IMR-90 (cell line): ENCODE data around the gene PBOV1.

Experiments used
- BHLHE40 ChIP-seq: fragments of 150-350 bp; IDR thresholded peaks from 2 replicates; pipeline ENCODE4 v1.6.1; 2016; ENCODE audit warnings: mild to moderate bottlenecking, low read depth, low read length
- CHD1 ChIP-seq: IDR thresholded peaks from 2 replicates; pipeline ENCODE4 v1.6.1; 2012; ENCODE audit warnings: low read depth, low read length, improper control_type of control experiment
- CTCF ChIP-seq: conservative IDR thresholded peaks from 2 replicates; pipeline ENCODE4 v1.5.1; 2012; ENCODE audit warnings: mild to moderate bottlenecking, low read depth, low read length, improper control_type of control experiment
- ELK1 ChIP-seq: fragments of 150-350 bp; IDR thresholded peaks from 2 replicates; pipeline ENCODE4 v1.6.1; 2016; ENCODE audit warnings: low read depth, mild to moderate bottlenecking, low read length, moderate library complexity, borderline replicate concordance
- MAFK ChIP-seq: IDR thresholded peaks from 2 replicates; pipeline ENCODE4 v1.6.1; 2012; ENCODE audit warnings: low read depth, low read length, improper control_type of control experiment
- MAZ ChIP-seq: IDR thresholded peaks from 2 replicates; pipeline ENCODE4 v1.6.1; 2012; ENCODE audit warnings: low read depth, mild to moderate bottlenecking, low read length, improper control_type of control experiment, moderate library complexity, borderline replicate concordance
- NFE2L2 ChIP-seq: fragments of 150-350 bp; IDR thresholded peaks from 2 replicates; pipeline ENCODE4 v1.6.1; 2016; ENCODE audit warnings: low read depth, mild to moderate bottlenecking, low read length
- POLR2A ChIP-seq: IDR thresholded peaks from 2 replicates; pipeline ENCODE4 v1.6.1; 2012; ENCODE audit warnings: mild to moderate bottlenecking, low read depth, low read length
- RAD21 ChIP-seq: IDR thresholded peaks from 2 replicates; pipeline ENCODE4 v1.6.1; 2012; ENCODE audit warnings: low read length, improper control_type of control experiment
- RFX5 ChIP-seq: IDR thresholded peaks from 2 replicates; pipeline ENCODE4 v1.8.0; 2012; ENCODE audit warnings: low read depth, mild to moderate bottlenecking, low read length, moderate library complexity
- SMC3 ChIP-seq: fragments of 150-350 bp; IDR thresholded peaks from 2 replicates; pipeline ENCODE4 v1.6.1; 2016; ENCODE audit warnings: low read depth, mild to moderate bottlenecking, antibody characterized with exemption, low read length, moderate library complexity

DNA sequence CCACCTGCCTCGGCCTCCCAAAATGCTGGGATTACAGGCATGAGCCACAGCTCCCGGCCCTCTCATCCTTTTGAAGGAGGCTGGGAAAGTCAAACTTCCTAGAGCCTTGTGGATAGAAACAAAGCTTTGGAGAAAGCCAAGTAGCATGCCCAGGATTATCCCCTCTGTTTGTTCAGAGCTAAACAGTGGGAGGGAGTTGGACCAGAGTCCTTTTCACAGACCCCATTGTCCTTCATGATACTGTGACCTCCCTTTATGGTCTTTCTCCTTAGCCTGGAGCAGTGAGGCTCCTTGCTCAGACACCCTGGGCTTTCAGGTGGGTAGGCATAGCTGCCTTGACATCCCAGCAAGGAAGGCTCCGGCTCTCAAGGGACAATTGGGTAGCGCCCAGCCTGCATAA is 31.1 kb downstream of the PBOV1 start:
- TF ChIP-seq CHD1, result no peak
- no peak for TF ChIP-seq POLR2A
- no peak for TF ChIP-seq NFE2L2
- TF ChIP-seq ELK1, result no peak
- no peak for TF ChIP-seq CTCF
- TF ChIP-seq RFX5, result no peak
- TF ChIP-seq RAD21, result no peak
- no peak for TF ChIP-seq MAFK
- TF ChIP-seq BHLHE40, result no peak
- TF ChIP-seq SMC3, result no peak
- no peak for TF ChIP-seq MAZ
